Spleen (tissue), 7 donors: ENCODE measurements around the gene KCTD10.

Experiments
- POLR2A ChIP-seq, 3 donors: fragments of 450-650 bp; IDR thresholded peaks; one replicate each; pipeline ENCODE4 v1.5.1; 2017; ENCODE audit warnings: antibody characterized with exemption in 3 of 3, mild to moderate bottlenecking in 1 of 3
- POLR2AphosphoS5 ChIP-seq, 3 donors: sonication (generic); formaldehyde crosslinking; IDR thresholded peaks; one replicate each; pipeline ENCODE4 v1.5.1; 2017; ENCODE audit warnings: antibody characterized with exemption in 3 of 3
- TF ChIP-seq, protein P1 (sequence below), 11 experiments: fragments of 200-600 bp in 7 of 11; fragments of 450-650 bp in 4 of 11; sonication (generic) in 4 of 11; IDR thresholded peaks in 8 of 11; conservative IDR thresholded peaks in 3 of 11; 1 replicate in 7 of 11; 2 replicates in 4 of 11; pipeline versions ENCODE4 v1.4.0 to v1.8.0; 2016 to 2021; ENCODE audit warnings: antibody characterized with exemption in 11 of 11, inconsistent platforms in 4 of 11, mild to moderate bottlenecking in 1 of 11
- donor health status: DM: no; HTN: no; CAD: no; lungs with moderate emphysema.
- donor health status: DM: no; HTN: no; CAD: no.
- donor health status: DM: no; HTN: no; CAD: no.

DNA sequence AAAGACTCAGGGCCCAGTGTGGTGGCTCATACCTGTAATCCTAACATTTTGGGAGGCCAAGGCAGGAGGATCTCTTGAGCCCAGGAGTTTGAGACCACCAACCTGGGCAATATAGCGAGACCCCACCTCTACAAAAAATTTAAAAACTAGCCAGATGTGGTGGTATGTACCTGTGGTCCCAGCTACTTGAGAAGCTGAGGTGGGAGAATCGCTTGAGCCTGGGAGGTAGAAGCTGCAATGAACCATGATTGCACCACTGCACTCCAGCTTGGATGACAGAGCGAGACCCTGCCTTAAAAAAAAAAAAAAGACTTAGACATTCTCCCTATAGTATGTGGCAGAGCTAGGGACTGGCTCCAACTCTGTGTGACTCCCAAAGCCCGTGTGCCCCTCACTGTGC, 3.3 kb upstream of the KCTD10 start:
- TF ChIP-seq, protein P1, sequence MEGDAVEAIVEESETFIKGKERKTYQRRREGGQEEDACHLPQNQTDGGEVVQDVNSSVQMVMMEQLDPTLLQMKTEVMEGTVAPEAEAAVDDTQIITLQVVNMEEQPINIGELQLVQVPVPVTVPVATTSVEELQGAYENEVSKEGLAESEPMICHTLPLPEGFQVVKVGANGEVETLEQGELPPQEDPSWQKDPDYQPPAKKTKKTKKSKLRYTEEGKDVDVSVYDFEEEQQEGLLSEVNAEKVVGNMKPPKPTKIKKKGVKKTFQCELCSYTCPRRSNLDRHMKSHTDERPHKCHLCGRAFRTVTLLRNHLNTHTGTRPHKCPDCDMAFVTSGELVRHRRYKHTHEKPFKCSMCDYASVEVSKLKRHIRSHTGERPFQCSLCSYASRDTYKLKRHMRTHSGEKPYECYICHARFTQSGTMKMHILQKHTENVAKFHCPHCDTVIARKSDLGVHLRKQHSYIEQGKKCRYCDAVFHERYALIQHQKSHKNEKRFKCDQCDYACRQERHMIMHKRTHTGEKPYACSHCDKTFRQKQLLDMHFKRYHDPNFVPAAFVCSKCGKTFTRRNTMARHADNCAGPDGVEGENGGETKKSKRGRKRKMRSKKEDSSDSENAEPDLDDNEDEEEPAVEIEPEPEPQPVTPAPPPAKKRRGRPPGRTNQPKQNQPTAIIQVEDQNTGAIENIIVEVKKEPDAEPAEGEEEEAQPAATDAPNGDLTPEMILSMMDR (IDR thresholded peaks at IDR 0.05 in 8 of 11, conservative IDR thresholded peaks at IDR 0.05 in 3 of 11) = no peak
- TF ChIP-seq POLR2A (IDR thresholded peaks at IDR 0.05) (no peak), POLR2AphosphoS5 (IDR thresholded peaks at IDR 0.05) (no peak)
